Measurements from ENCODE around the gene BLOC1S3.

DNA sequence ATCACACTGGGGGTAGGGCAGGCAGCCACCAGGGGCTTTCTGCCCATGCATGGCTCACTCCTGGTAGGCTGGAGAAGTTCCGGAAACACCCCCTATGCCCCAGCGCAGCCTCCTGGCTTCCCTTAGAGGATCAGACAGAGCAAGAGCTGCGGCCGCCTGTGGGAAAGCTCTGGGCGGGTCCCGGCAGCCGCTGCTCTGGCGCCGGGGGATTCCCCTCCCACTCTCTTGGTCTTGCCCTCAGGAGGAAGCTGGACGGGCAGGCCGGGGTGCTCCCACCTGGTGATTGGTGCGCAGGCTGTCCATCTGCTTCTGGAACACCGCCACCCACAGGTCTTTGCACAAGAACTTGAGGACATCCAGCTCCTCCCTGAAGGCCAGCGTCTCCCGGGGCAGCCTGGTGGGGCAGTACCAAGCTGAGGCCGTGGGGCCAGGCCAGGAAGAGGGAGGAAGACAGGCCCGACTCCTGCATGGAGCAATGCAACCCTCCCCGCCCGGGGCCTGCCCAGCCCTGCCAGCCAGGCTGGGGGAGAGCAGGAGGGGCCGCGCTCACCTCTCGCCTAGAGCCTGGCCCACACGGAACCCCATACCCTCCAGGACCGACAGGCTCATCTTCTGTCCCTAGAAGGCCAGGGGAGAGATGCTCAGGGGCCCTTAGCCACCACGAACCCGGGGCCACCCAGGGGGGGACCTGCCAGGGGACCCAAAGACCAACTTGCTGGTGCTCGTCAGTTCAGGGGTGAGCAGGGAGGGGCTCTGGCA lies 13.8 kb upstream of the BLOC1S3 start:
- TF ChIP-seq ZNF24 (IDR thresholded peaks at IDR 0.05) (no peak), BHLHE40 (IDR thresholded peaks at IDR 0.05; ENCODE audit: low read length) (no peak), ZNF180 (CRISPR knock-in tag; IDR thresholded peaks at IDR 0.05; ENCODE audit: borderline replicate concordance, low read depth) (no peak), ZKSCAN1 (IDR thresholded peaks at IDR 0.05; ENCODE audit: low read length) (no peak)

All from HepG2 (cell line).